ENCODE measurements around the gene SGO2.
"Not testable (repeated sequence)": the region's sequence is repeated elsewhere in the genome, so short reads cannot be mapped to it uniquely, and the experiment has no call there.

Gene SGO2

DNA sequence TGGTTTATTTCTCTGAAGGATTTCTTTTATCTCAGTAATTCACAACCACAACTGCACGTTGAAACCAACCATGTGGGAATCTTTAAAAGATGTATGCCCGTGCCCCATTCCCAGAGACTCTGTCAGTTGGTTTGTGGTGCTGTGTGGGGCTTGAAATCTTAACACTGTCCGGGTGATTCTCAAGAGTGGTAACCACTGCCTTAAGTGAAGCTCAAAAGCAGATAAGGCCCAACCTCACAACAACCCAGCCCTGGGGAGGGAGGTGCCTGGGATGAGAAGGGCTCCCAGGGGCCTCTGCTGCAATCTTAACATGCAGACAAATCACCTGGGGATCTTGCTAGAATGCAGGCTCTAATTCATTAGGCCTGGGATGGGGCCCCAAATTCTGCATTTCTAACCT is 73.2 kb downstream of the SGO2 start:
- DNase-seq, result no peak

DNA sequence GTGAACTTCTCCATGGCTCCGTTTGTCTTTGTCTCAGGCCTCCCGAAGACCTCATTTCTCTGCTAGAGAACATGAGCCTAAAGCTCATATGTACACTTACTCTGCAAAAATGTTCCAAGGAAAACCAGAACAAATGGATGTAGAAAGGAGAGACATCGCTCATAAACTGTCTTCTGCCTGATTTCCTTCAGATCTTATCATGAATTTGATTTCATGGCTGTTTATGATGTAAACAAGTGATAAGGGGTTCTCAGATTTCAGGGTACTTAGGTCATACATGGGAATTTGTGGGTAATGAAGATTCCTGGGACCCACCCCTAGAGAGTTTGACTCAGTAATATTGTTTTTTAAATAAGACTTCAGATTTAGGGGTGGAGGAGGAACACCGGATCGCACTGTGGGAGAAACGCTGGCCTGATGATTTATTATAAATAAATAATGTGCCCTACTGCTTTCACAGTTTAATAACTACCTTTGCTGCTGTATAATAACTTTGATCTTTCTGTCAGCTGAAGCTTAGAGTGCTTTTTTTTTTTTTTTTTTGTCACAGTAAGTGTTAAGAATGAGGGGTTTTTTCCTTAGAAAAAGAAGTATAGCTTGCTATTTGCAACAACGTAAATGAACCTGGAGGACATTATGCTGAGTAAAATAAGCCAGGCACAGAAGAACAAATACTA is 74.7 kb downstream of the SGO2 start:
- no peak for DNase-seq

DNA sequence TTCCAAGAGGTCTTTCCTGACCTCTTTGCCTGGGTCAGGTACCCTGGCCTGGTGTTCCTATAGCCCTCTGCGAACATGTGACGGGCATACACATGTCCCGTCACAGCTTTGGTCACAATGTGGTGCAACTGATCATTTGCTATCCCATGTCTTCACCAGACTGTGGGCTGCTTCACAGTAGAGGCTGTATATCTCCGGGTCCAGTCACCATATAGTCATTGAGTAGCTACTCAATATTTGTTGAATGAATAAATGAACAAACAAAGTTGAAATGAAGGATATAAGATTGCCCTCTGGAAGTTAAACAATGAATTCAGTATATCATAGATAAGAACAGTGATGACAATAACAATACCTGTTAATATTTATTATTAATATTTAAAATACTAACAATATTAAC is 76.6 kb downstream of the SGO2 start:
- no peak for DNase-seq

DNA sequence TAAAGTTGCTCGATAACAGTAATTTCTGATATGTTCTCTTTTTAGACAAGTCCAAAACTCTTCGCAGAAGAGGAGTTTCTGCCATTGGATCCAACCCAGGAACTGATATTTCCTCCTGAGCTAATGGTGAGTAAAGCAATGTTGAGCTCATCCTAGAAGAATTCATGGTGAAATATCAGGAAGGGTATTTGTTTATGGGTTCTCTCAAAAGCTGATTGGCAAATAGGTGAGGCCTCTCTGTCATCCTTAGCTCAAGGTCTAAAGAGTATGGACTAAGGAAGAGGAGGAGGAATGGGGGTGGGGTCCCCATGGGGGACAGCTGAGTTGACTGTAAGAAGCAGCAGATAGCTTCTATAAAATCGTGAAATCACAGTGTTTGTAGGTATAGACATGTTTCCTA is 78.0 kb downstream of the SGO2 start:
- no peak for DNase-seq

DNA sequence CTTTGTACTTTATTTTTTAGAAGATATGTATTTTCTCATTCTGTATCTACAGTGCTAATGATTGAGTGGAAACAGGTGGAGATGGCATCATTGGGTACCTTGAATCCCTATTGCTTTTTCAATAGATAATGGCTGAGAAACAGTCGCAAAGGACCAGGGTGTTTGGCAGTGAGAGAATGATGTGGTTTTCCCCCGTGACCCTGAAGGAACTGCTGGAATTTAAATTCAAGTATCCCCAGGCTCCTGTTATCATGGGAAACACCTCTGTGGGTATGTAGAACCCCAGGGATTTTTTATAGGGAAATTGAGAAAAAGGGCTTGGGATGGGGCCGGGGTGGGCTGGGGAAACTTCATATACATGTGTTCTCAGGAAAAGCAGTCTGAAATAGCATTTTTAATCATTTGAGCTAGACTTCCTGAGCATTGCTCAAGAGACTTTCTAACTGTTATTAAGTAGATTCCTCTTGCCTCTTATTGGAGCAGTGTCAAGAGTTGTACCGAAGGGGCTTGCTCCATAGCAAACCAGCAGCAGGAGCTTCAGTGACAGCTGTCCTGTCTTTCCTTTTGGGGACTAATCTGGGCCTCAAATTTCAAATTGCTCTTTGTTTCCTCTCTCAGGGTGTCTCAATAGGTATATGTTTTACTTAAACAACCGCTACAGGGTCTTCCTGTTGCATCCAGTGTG is 78.7 kb downstream of the SGO2 start:
- DNase-seq, result no peak

GRCh38 chr2:200608341-200609027 is 82.5 kb downstream of the SGO2 start:
- no peak for DNase-seq

GRCh38 chr2:200609028-200609614 is 83.1 kb downstream of the SGO2 start:
- no peak for DNase-seq

DNA sequence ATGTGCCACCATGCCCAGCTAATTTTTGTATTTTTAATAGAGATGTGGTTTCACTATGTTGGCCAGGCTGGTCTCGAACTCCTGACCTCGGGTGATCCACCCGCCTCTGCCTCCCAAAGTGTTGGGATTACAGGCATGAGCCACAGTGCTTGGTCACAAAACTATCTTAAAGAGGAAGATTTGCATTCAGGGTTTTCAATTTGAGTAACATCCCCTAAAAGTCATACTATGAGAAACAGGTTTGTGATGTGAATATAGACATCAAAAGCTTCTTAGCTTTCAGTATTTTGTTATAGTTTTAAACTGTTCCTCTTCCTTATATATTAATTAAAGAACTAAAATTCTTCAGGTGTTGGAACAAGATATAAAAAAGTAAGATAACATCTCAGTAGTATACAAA is 84.2 kb downstream of the SGO2 start:
- DNase-seq, result not testable (repeated sequence)

DNA sequence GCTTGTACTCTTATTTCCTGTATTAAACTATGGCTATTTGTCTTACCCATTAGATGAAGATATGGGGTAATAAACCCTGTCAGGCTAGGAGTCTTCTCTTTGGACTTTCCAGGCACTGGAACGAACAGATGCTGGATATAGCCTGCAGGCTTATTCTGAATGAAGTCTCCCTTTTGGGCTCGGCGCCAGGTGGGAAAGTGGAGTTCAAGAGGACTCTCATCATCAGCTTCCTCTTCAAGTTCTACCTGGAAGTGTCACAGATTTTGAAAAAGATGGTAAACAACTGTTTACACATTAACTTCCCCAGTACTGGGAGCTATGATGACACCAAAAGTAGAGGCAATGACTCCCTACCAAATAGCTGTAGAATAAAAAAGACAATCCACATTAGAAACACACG is 87.7 kb downstream of the SGO2 start:
- no peak for DNase-seq

DNA sequence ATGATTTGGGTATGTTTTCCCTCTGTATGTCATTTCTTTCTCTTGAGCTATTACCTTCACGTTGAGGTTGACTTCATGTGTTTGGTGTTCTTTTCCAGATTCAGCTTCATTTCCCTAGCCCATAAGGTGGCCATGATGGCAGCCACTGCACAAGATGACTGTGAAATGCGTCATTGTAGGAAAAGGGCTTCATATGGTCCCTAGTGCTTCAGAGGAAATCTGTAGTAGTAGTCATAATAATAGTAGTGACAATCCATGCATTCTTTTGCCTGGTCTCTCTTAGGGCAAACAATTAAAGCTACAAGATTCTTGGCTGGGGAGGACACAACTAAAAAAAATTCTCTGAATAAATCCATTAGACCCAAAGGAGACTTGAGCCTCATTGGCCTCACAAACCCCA is 88.2 kb downstream of the SGO2 start:
- no peak for DNase-seq

- DNase-seq, result no peak
These were observed 89.2 kb downstream of the SGO2 start for GRCh38 chr2:200615247-200615646.

GRCh38 chr2:200616193-200616592 is 90.2 kb downstream of the SGO2 start:
- DNase-seq, result no peak

DNA sequence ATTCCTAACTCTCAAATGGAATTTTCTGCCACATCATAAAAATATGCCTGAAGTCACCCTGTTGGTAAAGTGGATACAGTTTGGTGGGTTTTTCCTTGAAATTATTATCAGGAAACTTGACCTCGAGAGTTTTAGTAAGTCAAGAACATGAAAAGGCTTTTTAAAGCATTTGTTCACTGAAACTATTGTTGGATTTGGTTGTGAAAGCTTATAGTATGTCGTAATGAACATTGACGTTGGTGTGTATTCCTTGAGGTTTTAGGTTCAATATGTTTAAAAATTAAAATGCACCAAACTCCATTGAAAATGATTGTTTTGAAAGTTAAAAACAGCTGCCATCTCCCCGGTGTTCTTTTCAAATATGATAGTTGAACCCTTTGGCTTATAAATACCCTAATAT is 90.6 kb downstream of the SGO2 start:
- no peak for DNase-seq

DNA sequence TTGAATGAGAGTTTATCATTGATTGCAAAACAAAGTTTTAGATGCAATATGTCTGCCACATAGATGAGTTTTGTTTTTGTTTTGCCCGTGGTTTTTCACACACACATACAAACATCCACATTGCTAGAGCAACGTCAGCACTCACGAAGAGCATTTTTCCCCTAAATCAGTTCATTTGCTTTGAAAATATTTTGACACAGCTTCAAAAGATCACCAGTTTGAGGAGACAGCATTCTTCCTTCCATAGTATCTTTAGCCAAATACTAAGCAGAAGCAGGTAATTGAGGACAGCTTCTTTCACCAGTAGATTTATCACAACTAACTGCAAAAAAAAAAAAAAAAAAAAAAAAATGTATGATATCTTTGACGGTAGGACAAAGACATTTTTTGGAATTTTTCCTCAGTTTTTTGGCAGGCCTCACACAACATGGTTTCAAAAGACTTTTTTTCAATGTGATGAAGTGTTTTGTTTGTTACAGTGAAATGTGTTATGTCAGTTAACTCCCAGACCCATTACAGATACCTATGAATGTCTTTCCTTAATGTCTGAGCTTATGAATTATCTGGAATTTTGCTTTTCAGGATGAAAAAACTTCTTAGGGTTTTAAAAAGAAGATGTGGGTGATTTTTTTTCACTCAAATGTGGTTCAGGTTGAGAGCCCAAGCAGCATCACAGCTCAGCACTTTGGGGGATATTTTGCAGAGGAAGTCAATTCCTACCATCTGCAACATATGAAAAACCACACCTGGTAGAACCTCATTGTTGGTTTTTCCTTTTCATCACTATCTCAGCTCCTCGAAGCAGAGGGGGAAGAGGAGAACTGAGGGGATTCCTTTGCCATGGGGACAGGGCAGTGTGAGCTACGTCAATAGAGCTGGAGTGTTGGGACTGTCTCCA is 91.4 kb downstream of the SGO2 start:
- DNase-seq, result no peak

- DNase-seq, result no peak
These were observed 92.0 kb downstream of the SGO2 start for GRCh38 chr2:200618054-200618419.

- no peak for DNase-seq
These were observed 92.6 kb downstream of the SGO2 start for GRCh38 chr2:200618590-200619021.

DNA sequence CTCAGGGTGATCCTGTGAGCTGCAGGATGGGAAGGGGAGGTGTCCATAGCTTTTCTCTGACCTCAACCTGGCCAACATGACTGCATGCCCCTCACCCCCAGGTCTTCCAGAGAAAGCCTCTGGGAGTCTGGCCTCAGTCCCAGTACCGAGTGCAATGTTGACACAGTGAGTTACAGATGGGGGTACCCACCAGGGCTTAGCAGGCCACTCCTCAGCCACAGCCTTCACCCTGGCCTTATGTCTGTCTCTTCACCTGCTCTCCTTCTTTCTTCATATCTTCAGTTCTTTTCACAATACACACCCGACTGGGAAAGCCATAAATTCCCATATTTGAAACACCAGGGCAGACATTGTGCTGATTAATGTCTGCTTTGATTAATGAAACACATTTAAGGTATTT is 93.3 kb downstream of the SGO2 start:
- DNase-seq, result no peak

- no peak for DNase-seq
These were observed 94.8 kb downstream of the SGO2 start for GRCh38 chr2:200620606-200621390.

- DNase-seq, result no peak
These were observed 96.1 kb downstream of the SGO2 start for GRCh38 chr2:200622106-200622505.

- DNase-seq, result no peak
These were observed 98.0 kb downstream of the SGO2 start for GRCh38 chr2:200624026-200624425.

GRCh38 chr2:200624658-200625057 is 98.7 kb downstream of the SGO2 start:
- no peak for DNase-seq

DNA sequence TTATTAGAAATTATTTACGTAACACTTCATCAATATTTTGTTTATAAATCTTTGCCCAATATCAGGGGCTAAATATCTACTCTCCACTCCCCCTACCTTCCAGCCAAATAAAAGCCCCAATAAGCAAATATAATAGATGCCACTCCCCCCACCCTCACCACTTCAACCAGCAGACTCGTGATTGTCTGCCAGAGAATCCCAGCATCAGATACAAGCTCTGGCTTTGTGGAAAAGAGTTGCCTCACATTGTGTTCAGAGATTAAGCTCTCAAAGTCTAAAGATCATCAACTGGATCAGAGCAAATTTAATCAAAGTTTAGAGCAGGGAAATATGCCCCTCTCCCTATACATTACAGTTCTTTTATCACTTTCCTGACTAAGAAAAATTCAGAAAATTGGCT is 99.3 kb downstream of the SGO2 start:
- DNase-seq, result no peak
